PFSK-1 (cell line): ENCODE data around the gene COX8C.

Experiments
- FOXP2 ChIP-seq: optimal IDR thresholded peaks from 2 replicates; pipeline ENCODE3; 2011; ENCODE audit warnings: borderline replicate concordance, control low read depth, inconsistent platforms; ENCODE audit not compliant: insufficient read depth; ENCODE audit errors: extremely low read length, extremely low read depth
- POLR2AphosphoS5 ChIP-seq: IDR thresholded peaks from 2 replicates; pipeline ENCODE4 v1.6.1; 2012; ENCODE audit warnings: low read depth, mild to moderate bottlenecking, control low read depth, low read length, moderate library complexity
- SIN3A ChIP-seq: IDR thresholded peaks from 2 replicates; pipeline ENCODE4 v1.6.1; 2012; ENCODE audit warnings: mild to moderate bottlenecking, low read length, moderate library complexity, borderline replicate concordance; ENCODE audit not compliant: insufficient read depth
- TAF1 ChIP-seq: IDR thresholded peaks from 2 replicates; pipeline ENCODE4 v1.6.1; 2012; ENCODE audit warnings: low read length, control low read depth, borderline replicate concordance; ENCODE audit not compliant: insufficient read depth
- TF ChIP-seq, protein P1 (sequence below), 2 experiments: IDR thresholded peaks; 2 replicates each; pipeline versions ENCODE4 v1.6.1 to v1.8.0; 2011 to 2012; ENCODE audit warnings: low read depth in 2 of 2, low read length in 2 of 2, control low read depth in 1 of 2, inconsistent platforms in 1 of 2, mild to moderate bottlenecking in 1 of 2, moderate library complexity in 1 of 2; ENCODE audit not compliant: insufficient read depth in 1 of 2

The COX8C gene

DNA sequence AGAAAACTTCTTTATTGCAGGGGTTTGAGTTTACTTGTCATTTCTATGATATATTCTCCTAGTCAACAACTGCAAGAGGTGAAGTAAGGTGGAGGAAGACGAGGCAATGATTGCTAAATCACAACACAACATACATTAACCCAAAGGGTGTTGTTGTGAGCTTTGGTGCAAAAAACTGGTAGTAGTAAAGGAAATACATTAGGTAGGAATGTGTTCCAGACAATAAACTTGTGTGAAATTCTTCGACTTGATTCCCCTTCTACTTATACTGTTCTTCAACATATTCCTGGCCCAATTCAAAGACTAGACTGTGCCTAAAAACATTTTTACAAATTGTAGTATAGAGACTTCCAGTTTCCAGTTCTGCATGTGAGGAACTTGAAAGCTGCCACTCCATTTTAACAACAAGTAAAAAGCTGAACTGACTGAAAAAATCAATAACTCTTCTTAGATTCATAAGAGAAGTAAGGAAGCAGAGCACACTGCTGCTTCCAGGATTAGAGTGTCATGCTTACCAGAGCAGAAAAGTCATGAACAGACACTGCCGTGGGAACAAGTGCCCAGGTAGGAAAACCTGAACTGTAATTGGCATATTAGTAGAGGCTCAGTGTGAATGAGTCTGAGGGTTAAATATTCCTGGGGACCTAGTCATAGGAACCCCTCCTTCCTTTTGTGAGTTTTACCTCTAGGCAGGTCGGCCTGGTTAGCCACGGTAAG lies 22.2 kb downstream of the COX8C start:
- TF ChIP-seq, protein P1, sequence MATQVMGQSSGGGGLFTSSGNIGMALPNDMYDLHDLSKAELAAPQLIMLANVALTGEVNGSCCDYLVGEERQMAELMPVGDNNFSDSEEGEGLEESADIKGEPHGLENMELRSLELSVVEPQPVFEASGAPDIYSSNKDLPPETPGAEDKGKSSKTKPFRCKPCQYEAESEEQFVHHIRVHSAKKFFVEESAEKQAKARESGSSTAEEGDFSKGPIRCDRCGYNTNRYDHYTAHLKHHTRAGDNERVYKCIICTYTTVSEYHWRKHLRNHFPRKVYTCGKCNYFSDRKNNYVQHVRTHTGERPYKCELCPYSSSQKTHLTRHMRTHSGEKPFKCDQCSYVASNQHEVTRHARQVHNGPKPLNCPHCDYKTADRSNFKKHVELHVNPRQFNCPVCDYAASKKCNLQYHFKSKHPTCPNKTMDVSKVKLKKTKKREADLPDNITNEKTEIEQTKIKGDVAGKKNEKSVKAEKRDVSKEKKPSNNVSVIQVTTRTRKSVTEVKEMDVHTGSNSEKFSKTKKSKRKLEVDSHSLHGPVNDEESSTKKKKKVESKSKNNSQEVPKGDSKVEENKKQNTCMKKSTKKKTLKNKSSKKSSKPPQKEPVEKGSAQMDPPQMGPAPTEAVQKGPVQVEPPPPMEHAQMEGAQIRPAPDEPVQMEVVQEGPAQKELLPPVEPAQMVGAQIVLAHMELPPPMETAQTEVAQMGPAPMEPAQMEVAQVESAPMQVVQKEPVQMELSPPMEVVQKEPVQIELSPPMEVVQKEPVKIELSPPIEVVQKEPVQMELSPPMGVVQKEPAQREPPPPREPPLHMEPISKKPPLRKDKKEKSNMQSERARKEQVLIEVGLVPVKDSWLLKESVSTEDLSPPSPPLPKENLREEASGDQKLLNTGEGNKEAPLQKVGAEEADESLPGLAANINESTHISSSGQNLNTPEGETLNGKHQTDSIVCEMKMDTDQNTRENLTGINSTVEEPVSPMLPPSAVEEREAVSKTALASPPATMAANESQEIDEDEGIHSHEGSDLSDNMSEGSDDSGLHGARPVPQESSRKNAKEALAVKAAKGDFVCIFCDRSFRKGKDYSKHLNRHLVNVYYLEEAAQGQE (IDR thresholded peaks at IDR 0.05; ENCODE audit: insufficient read depth in 1 of 2, low read depth in 2 of 2, low read length in 2 of 2), result no peak
- TF ChIP-seq TAF1 (no peak), FOXP2 (no peak), POLR2AphosphoS5 (no peak), SIN3A (no peak)

DNA sequence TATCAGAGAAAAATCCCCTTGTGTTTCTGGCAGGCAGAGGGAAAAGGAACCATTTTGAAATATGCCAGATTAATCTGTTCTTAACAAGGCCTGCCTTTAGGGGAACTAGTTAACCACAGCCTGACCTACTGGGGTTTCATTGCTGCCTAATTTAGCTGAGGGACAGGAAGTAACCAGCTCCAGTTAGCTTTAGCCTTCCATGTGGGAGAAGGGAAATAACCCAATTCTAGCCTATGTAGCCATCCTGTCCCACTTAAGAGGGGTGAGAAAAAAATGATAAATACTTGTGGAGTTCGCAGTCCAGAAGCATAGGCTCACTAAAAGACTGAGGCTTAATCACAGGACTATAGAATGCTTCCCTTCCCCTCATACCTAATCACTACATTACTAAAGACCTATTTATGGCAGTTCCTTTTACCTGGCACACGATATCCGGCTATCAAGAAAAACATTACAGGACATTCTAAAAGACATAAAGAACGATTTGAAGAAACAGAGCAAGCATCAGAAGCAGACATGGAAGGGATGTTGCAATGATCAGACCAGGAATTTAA lies 22.8 kb downstream of the COX8C start:
- TF ChIP-seq, protein P1 (IDR thresholded peaks at IDR 0.05; ENCODE audit: insufficient read depth in 1 of 2, low read depth in 2 of 2, low read length in 2 of 2), result no peak
- TF ChIP-seq POLR2AphosphoS5 (no peak), TAF1 (no peak), FOXP2 (no peak)

DNA sequence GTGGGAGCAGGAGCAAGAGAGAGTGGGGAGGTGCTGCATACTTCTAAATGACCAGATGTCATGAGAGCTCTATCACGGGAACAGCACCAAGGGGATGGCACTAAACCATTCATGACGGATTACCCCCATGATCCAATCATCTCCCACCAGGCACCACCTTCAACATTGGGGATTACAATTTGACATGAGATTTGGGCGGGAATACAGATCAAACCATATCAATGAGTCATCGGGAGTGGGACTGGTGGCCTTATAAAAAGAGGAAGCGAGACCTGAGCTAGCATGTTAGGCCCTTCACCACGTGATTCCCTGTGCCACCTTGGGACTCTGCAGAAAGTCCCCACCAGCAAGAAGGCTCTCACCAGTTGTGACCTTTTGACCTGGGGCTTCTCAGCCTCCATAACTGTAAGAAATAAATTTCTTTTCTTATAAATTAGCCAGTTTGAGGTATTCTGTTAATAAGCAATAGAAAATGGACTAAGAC lies 28.7 kb downstream of the COX8C start:
- no peak for TF ChIP-seq TAF1
- TF ChIP-seq POLR2AphosphoS5, result no peak
- TF ChIP-seq FOXP2, result no peak
- TF ChIP-seq, protein P1 (IDR thresholded peaks at IDR 0.05; ENCODE audit: insufficient read depth in 1 of 2, low read depth in 2 of 2, low read length in 2 of 2), result no peak
- TF ChIP-seq SIN3A, result no peak

DNA sequence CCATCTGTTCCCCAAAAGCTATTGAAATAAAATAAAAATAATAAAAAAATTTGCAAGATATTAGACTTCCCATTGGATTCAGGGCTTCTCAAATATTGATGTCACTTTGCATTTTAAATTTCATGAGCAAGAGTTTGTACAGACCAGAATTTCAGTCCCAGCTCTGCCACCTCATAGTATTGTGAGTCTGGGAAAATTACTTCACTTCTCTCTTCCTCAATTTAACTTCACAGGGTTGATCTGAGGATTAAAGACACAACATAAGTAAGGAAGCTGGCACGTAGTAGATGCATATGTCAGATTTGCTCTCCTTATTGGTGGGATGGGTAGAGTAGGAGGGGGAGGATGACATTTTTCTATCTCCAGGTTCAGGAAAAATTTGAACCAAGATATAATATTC lies 32.8 kb downstream of the COX8C start:
- TF ChIP-seq POLR2AphosphoS5 (no peak), SIN3A (no peak), TAF1 (no peak), FOXP2 (no peak)
- TF ChIP-seq, protein P1 (IDR thresholded peaks at IDR 0.05; ENCODE audit: insufficient read depth in 1 of 2, low read depth in 2 of 2, low read length in 2 of 2), result no peak
